RWPE2 (cell line): ENCODE results near the gene HTR6.
"Not testable (repeated sequence)": the region's sequence is repeated elsewhere in the genome, so short reads cannot be mapped to it uniquely, and the experiment has no call there.

Experiments used
- ATAC-seq: fragments of 200-7000 bp; cut with Tn5 transposase; 3 replicates; pipeline ENCODE4 v1.9.1; 2021; ENCODE audit warnings: low read depth
- DNase-seq: peaks from one replicate; pipeline ENCODE4 v3.0.0-alpha.2; 2020; ENCODE audit warnings: low spot score
- H3K27ac ChIP-seq: fragments of 450-650 bp; 2 replicates; pipeline ENCODE4 v1.5.1; 2017; ENCODE audit warnings: mild to moderate bottlenecking; ENCODE audit not compliant: poor library complexity, severe bottlenecking
- H3K27me3 ChIP-seq: fragments of 250-450 bp; sonication (Bioruptor Pico); 2 replicates; pipeline ENCODE4 v1.5.1; 2021; ENCODE audit warnings: mild to moderate bottlenecking, moderate library complexity; ENCODE audit not compliant: insufficient read depth, poor library complexity, severe bottlenecking
- H3K36me3 ChIP-seq: fragments of 250-450 bp; sonication (Bioruptor Pico); 2 replicates; pipeline ENCODE4 v1.5.1; 2020; ENCODE audit warnings: low read depth, mild to moderate bottlenecking, moderate library complexity
- H3K4me1 ChIP-seq: fragments of 250-450 bp; sonication (Bioruptor Pico); 2 replicates; pipeline ENCODE4 v1.5.1; 2021; ENCODE audit warnings: mild to moderate bottlenecking, moderate library complexity; ENCODE audit not compliant: insufficient read depth, poor library complexity, severe bottlenecking
- H3K4me3 ChIP-seq: fragments of 250-450 bp; sonication (Bioruptor Pico); 2 replicates; pipeline ENCODE4 v1.5.1; 2021; ENCODE audit warnings: mild to moderate bottlenecking, moderate library complexity; ENCODE audit not compliant: severe bottlenecking
- H3K9me3 ChIP-seq: fragments of 250-450 bp; sonication (Bioruptor Pico); 2 replicates; pipeline ENCODE4 v1.5.1; 2021; ENCODE audit warnings: mild to moderate bottlenecking, moderate library complexity; ENCODE audit not compliant: severe bottlenecking
- TF ChIP-seq, protein P1 (sequence below): fragments of 450-650 bp; IDR thresholded peaks from one replicate; pipeline ENCODE4 v1.5.1; 2017; ENCODE audit warnings: mild to moderate bottlenecking, moderate library complexity; ENCODE audit not compliant: poor library complexity, severe bottlenecking

HTR6 gene

DNA sequence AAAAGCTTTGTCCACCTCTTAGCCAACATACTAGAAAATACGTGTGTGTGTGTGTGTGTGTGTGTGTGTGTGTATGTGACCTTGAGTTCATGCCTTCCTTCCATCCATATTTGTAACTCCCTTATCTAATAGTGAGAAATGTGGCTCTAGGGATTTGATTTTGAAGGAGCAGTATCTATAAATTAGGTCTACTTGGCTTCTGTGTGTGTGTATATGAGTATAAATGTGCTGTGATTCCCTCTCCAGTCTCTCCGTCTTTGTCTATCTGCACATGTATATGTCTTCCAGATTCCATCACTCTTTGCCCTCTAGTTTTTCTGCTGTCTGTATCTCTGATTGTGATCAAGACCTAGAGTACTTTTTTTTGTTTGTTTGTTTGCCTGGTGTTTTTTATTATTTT is 32.5 kb upstream of the HTR6 start:
- H3K27me3 ChIP-seq, result no peaks in the 10 kb centered on the region
- peaks cover 3% of the 10 kb centered on the region for H3K36me3 ChIP-seq
- no peak overlapping the region for H3K4me3 ChIP-seq
- H3K4me1 ChIP-seq, result no peaks in the 10 kb centered on the region
- TF ChIP-seq, protein P1, sequence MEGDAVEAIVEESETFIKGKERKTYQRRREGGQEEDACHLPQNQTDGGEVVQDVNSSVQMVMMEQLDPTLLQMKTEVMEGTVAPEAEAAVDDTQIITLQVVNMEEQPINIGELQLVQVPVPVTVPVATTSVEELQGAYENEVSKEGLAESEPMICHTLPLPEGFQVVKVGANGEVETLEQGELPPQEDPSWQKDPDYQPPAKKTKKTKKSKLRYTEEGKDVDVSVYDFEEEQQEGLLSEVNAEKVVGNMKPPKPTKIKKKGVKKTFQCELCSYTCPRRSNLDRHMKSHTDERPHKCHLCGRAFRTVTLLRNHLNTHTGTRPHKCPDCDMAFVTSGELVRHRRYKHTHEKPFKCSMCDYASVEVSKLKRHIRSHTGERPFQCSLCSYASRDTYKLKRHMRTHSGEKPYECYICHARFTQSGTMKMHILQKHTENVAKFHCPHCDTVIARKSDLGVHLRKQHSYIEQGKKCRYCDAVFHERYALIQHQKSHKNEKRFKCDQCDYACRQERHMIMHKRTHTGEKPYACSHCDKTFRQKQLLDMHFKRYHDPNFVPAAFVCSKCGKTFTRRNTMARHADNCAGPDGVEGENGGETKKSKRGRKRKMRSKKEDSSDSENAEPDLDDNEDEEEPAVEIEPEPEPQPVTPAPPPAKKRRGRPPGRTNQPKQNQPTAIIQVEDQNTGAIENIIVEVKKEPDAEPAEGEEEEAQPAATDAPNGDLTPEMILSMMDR, result no peak
- DNase-seq, result no peak
- no peak overlapping the region for H3K27ac ChIP-seq
- H3K9me3 ChIP-seq, result no peaks in the 10 kb centered on the region
- no peak for ATAC-seq

DNA sequence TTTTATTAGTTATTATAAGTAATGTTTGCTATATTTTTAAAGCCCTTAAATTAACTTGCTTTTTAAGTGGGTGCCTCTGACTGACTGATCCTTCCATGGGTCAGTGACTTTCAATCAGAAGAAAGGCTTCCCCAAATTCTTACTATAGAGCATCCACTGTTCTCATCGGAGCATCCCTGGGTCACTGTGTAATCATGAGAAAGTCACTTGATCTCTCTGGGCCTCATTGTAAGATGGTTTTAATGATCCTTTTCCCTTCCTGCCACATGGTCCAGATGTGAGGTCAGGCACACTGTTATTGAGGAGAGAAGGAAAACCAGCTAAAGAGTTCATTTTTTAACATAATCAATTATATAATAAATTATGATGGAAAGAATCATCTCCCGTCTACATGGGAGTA is 31.6 kb upstream of the HTR6 start:
- no peaks in the 10 kb centered on the region for H3K9me3 ChIP-seq
- TF ChIP-seq, protein P1, result no peak
- DNase-seq (no peak), ATAC-seq (no peak)
- 0 out of 2 replicates have a peak, but pooled peaks cover under 1% of the 10 kb centered on the region for H3K36me3 ChIP-seq
- no peak overlapping the region for H3K4me3 ChIP-seq
- H3K27ac ChIP-seq, result no peak overlapping the region
- no peaks in the 10 kb centered on the region for H3K4me1 ChIP-seq
- no peaks in the 10 kb centered on the region for H3K27me3 ChIP-seq

DNA sequence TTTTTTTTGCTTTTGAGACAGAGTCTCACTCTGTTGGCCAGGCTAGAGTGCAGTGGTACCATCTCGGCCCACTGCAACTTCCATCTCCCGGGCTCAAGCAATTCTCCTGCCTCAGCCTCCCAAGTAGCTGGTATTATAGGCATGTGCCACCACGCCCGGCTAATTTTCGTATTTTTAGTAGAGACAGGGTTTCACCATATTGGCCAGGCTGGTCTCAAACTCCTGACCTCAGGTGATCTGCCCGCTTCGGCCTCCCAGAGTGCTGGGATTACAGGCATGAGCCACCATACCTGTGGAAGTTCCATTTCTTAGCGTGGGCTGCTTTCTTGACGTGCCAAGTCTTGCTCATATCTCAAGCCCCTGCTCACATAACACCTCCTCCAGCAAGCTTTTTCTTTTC is 29.6 kb upstream of the HTR6 start:
- H3K9me3 ChIP-seq, ATAC-seq, DNase-seq, H3K4me3 ChIP-seq, H3K36me3 ChIP-seq, H3K27me3 ChIP-seq, H3K4me1 ChIP-seq, H3K27ac ChIP-seq: not testable (repeated sequence)

DNA sequence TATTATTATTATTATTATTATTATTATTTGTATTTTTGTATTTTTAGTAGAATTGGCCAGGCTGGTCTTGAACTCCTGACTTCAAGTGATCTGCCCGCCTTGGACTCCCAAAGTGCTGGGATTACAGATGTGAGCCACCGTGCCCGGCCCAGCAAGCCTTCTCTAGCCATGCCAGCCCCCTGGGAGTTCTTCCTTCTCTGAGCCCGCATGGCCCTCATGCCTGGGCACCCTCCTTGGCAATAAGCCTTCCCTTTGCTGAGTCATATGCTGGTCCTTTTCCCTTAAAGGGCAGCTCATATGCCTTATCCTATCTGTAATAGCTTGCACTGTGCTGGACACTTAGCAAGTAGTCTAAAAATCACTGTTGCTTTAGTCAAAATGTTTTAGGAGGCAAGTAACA is 29.0 kb upstream of the HTR6 start:
- Histone ChIP-seq H3K27ac (no peak overlapping the region), H3K9me3 (no peaks in the 10 kb centered on the region), H3K4me1 (peaks cover 12% of the 10 kb centered on the region), H3K4me3 (no peak overlapping the region), H3K36me3 (no peaks in the 10 kb centered on the region), H3K27me3 (no peaks in the 10 kb centered on the region)
- DNase-seq (no peak), ATAC-seq (no peak)
- TF ChIP-seq, protein P1, result no peak

DNA sequence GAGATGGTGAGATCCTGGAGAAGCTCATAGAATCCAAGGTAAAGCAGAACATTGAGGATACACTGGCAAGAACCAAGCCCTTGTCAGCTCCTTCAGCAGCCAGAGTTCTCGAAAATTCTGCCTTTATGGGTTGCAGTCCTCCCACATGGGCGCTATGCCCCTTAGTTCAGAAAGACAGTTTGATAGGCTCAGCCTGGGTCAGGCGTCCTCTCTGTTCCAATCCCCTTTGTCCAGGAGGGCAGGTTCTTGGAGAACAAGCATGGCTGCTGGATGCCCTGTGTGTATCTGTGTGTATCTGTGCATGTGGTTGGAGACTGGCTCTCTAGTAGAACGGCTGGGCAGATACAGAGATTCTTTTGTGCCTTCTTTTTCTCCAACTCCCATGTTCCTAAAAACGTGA is 28.6 kb upstream of the HTR6 start:
- Histone ChIP-seq H3K9me3 (no peaks in the 10 kb centered on the region), H3K4me1 (peaks cover 15% of the 10 kb centered on the region), H3K36me3 (no peaks in the 10 kb centered on the region), H3K27me3 (no peaks in the 10 kb centered on the region), H3K27ac (no peak overlapping the region), H3K4me3 (no peak overlapping the region)
- DNase-seq (no peak), ATAC-seq (no peak)
- TF ChIP-seq, protein P1, result no peak

DNA sequence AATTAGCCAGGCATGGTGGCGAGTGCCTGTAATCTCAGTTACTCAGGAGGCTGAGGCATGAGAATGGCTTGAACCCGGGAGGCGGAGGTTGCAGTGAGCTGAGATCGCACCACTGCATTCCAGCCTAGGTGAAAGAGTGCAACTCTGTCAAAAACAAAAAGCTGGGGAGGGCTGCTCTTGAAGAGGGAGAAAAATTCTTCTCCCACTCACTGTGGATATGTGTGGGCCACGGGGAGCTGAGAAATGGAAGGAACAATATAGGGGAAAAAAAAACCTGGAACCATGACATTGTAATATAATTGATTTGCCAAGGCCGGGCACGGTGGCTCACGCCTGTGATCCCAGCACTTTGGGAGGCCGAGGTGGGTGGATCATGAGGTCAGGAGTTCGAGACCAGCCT is 27.9 kb upstream of the HTR6 start:
- not testable (repeated sequence) for ATAC-seq, H3K27ac ChIP-seq, H3K4me3 ChIP-seq, H3K27me3 ChIP-seq, DNase-seq, H3K36me3 ChIP-seq, H3K9me3 ChIP-seq
- peaks cover 15% of the 10 kb centered on the region for H3K4me1 ChIP-seq
